Measurements from ENCODE around the gene INSR. TPM values are rescaled to one million over a fixed set of nuclear protein-coding genes. Genes with fewer than 3 reads are reported as not detected.

Gene INSR
- total RNA-seq, 1 donor from 2014 or later, result 37.3 TPM

- Histone ChIP-seq H3K9me3 (no peaks in the 10 kb centered on the region), H3K4me3 (no peak overlapping the region), H3K4me1 (peaks cover 32% of the 10 kb centered on the region), H3K27me3 (ENCODE audit: low read depth) (no peaks in the 10 kb centered on the region), H3K36me3 (peaks cover 16% of the 10 kb centered on the region), H3K27ac (peak overlapping the region; percentile 49)
- no peak for ATAC-seq
- peak; percentile 11 for DNase-seq
- TF ChIP-seq CTCF (IDR thresholded peaks at IDR 0.05), result no peak
- intact Hi-C loops (cut with DNase I), result no loop called here
Measured at GRCh38 chr19:7266832-7267231, 27.4 kb downstream of the INSR start.

GRCh38 chr19:7265963-7266362 is 28.3 kb downstream of the INSR start:
- peak; percentile 85 to 90 for ATAC-seq
- no peak overlapping the region for H3K4me3 ChIP-seq
- peaks cover 16% of the 10 kb centered on the region for H3K36me3 ChIP-seq
- H3K4me1 ChIP-seq, result peaks cover 25% of the 10 kb centered on the region
- H3K27ac ChIP-seq, result peak overlapping the region; percentile 57
- intact Hi-C loops (cut with DNase I), result no loop called here
- no peaks in the 10 kb centered on the region for H3K27me3 ChIP-seq (ENCODE audit: low read depth)
- DNase-seq, result peak; percentile 61
- H3K9me3 ChIP-seq, result no peaks in the 10 kb centered on the region
- TF ChIP-seq CTCF (IDR thresholded peaks at IDR 0.05), result no peak

- intact Hi-C loops (cut with DNase I), result no loop called here
- Histone ChIP-seq H3K4me1 (peaks cover 25% of the 10 kb centered on the region), H3K9me3 (no peaks in the 10 kb centered on the region), H3K4me3 (no peak overlapping the region), H3K27me3 (ENCODE audit: low read depth) (no peaks in the 10 kb centered on the region), H3K36me3 (peaks cover 16% of the 10 kb centered on the region), H3K27ac (no peak overlapping the region)
- ATAC-seq (no peak), DNase-seq (no peak)
- TF ChIP-seq CTCF (IDR thresholded peaks at IDR 0.05), result no peak
Measured at GRCh38 chr19:7264858-7265257, 29.4 kb downstream of the INSR start.

GRCh38 chr19:7263521-7263920 is 30.7 kb downstream of the INSR start:
- H3K27ac ChIP-seq, result no peak overlapping the region
- TF ChIP-seq CTCF (IDR thresholded peaks at IDR 0.05), result no peak
- no peaks in the 10 kb centered on the region for H3K9me3 ChIP-seq
- peaks cover 16% of the 10 kb centered on the region for H3K36me3 ChIP-seq
- no peak for DNase-seq
- H3K4me1 ChIP-seq, result peaks cover 23% of the 10 kb centered on the region
- intact Hi-C loops (cut with DNase I), result no loop called here
- H3K27me3 ChIP-seq (ENCODE audit: low read depth), result no peaks in the 10 kb centered on the region
- ATAC-seq, result no peak
- H3K4me3 ChIP-seq, result no peak overlapping the region

- intact Hi-C loops (cut with DNase I), result no loop called here
- Histone ChIP-seq H3K4me1 (peaks cover 18% of the 10 kb centered on the region), H3K4me3 (no peak overlapping the region), H3K27me3 (ENCODE audit: low read depth) (no peaks in the 10 kb centered on the region), H3K36me3 (peaks cover 16% of the 10 kb centered on the region), H3K9me3 (no peaks in the 10 kb centered on the region), H3K27ac (no peak overlapping the region)
- DNase-seq (no peak), ATAC-seq (no peak)
- TF ChIP-seq CTCF (IDR thresholded peaks at IDR 0.05), result no peak
Measured at GRCh38 chr19:7263066-7263465, 31.1 kb downstream of the INSR start.

GRCh38 chr19:7262470-7262869 is 31.7 kb downstream of the INSR start:
- Histone ChIP-seq H3K9me3 (no peaks in the 10 kb centered on the region), H3K27me3 (ENCODE audit: low read depth) (no peaks in the 10 kb centered on the region), H3K27ac (no peak overlapping the region), H3K4me3 (no peak overlapping the region), H3K4me1 (peaks cover 21% of the 10 kb centered on the region), H3K36me3 (peaks cover 13% of the 10 kb centered on the region)
- intact Hi-C loops (cut with DNase I), result no loop called here
- DNase-seq, result no peak
- no peak for ATAC-seq
- TF ChIP-seq CTCF (IDR thresholded peaks at IDR 0.05), result no peak
